HepG2 (cell line): ENCODE measurements around the gene DQX1. TPM values are rescaled to one million over a fixed set of nuclear protein-coding genes. Genes with fewer than 3 reads are reported as not detected.

Experiments used
- CBX1 ChIP-seq: IDR thresholded peaks from one replicate; pipeline ENCODE4 v1.6.1; 2016; ENCODE audit warnings: antibody characterized with exemption, low read depth
- DBP ChIP-seq: sonication (generic); formaldehyde crosslinking; IDR thresholded peaks from 2 replicates; pipeline ENCODE4 v1.4.0; 2020; ENCODE audit warnings: missing genetic modification reagents; ENCODE audit errors: not compliant biosample characterization
- ETV6 ChIP-seq: sonication (generic); formaldehyde crosslinking; conservative IDR thresholded peaks from 2 replicates; pipeline ENCODE4 v1.4.0; 2020; ENCODE audit warnings: missing genetic modification reagents
- FOXA3 ChIP-seq: IDR thresholded peaks from 2 replicates; pipeline ENCODE4 v1.6.1; 2016; ENCODE audit warnings: missing genetic modification reagents, missing compliant biosample characterization
- HDAC2 ChIP-seq: sonication (generic); formaldehyde crosslinking; IDR thresholded peaks from 2 replicates; pipeline ENCODE4 v1.4.0; 2020; ENCODE audit warnings: missing genetic modification reagents
- KDM1A ChIP-seq: IDR thresholded peaks from 2 replicates; pipeline ENCODE4 v1.6.1; 2016; ENCODE audit warnings: missing compliant biosample characterization
- KLF6 ChIP-seq: IDR thresholded peaks from 2 replicates; pipeline ENCODE4 v1.8.0; 2016; ENCODE audit warnings: missing biosample characterization, missing genetic modification reagents
- KLF9 ChIP-seq: IDR thresholded peaks from 2 replicates; pipeline ENCODE4 v1.6.1; 2016; ENCODE audit warnings: low read depth
- NFE2L1 ChIP-seq: sonication (generic); formaldehyde crosslinking; IDR thresholded peaks from 2 replicates; pipeline ENCODE4 v1.4.0; 2020; ENCODE audit warnings: missing genetic modification reagents, mild to moderate bottlenecking, borderline replicate concordance
- NR2F1 ChIP-seq, 2 experiments: fragments of 450-650 bp in 1 of 2; formaldehyde crosslinking in 1 of 2; IDR thresholded peaks; 2 replicates each; pipeline versions ENCODE4 v1.5.0 to v1.6.1; 2016 to 2020; ENCODE audit warnings: mild to moderate bottlenecking in 1 of 2, missing compliant biosample characterization in 1 of 2, missing genetic modification reagents in 1 of 2, moderate library complexity in 1 of 2
- PHF20 ChIP-seq: sonication (generic); formaldehyde crosslinking; IDR thresholded peaks from 2 replicates; pipeline ENCODE4 v1.5.0; 2020; ENCODE audit warnings: mild to moderate bottlenecking, missing genetic modification reagents
- RBFOX2 ChIP-seq: fragments of 200-400 bp; formaldehyde crosslinking; IDR thresholded peaks from 2 replicates; pipeline ENCODE4 v1.6.1; 2017; ENCODE audit warnings: low read depth, mild to moderate bottlenecking, low read length
- RFX1 ChIP-seq: fragments of 450-650 bp; IDR thresholded peaks from 2 replicates; pipeline ENCODE4 v1.6.1; 2017
- SALL2 ChIP-seq: sonication (generic); formaldehyde crosslinking; IDR thresholded peaks from 2 replicates; pipeline ENCODE4 v1.8.1; 2023; ENCODE audit warnings: mild to moderate bottlenecking, missing genetic modification reagents, inconsistent platforms
- SOX13 ChIP-seq, 3 experiments: fragments of 450-650 bp in 1 of 3; sonication (generic) in 1 of 3; formaldehyde crosslinking in 1 of 3; IDR thresholded peaks in 2 of 3; conservative IDR thresholded peaks in 1 of 3; 2 replicates each; pipeline versions ENCODE4 v1.5.0 to v1.6.1; 2016 to 2020; ENCODE audit warnings: antibody characterized with exemption in 1 of 3, mild to moderate bottlenecking in 1 of 3, missing compliant biosample characterization in 1 of 3, missing genetic modification reagents in 1 of 3, moderate library complexity in 1 of 3
- SP5 ChIP-seq: IDR thresholded peaks from 2 replicates; pipeline ENCODE4 v1.6.1; 2016; ENCODE audit warnings: low read depth, borderline replicate concordance
- STAT6 ChIP-seq: sonication (generic); formaldehyde crosslinking; IDR thresholded peaks from 2 replicates; pipeline ENCODE4 v1.4.0; 2020; ENCODE audit warnings: missing genetic modification reagents, mild to moderate bottlenecking, borderline replicate concordance
- ZNF207 ChIP-seq: fragments of 450-650 bp; IDR thresholded peaks from 2 replicates; pipeline ENCODE4 v1.6.1; 2016; ENCODE audit warnings: antibody characterized with exemption, borderline replicate concordance
- ZNF282 ChIP-seq: fragments of 450-650 bp; IDR thresholded peaks from 2 replicates; pipeline ENCODE4 v1.6.1; 2018; ENCODE audit not compliant: partially characterized antibody
- ZNF496 ChIP-seq: sonication (generic); formaldehyde crosslinking; IDR thresholded peaks from 2 replicates; pipeline ENCODE4 v1.8.1; 2023; ENCODE audit warnings: mild to moderate bottlenecking, moderate library complexity, missing genetic modification reagents; ENCODE audit not compliant: insufficient replicate concordance
- ZNF850 ChIP-seq: sonication (generic); formaldehyde crosslinking; conservative IDR thresholded peaks from 2 replicates; pipeline ENCODE4 v1.9.0; 2021; ENCODE audit warnings: mild to moderate bottlenecking, missing genetic modification reagents
- polyA plus RNA-seq, 8 experiments: library from polyadenylated mRNA; depleted of rRNA in 3 of 8; stranded (reverse) in 7 of 8; unstranded in 1 of 8; fragments of >200 nt; fragmentation: Illumina TruSeq in 4 of 8; extraction: Trizol in 4 of 8; gene quantifications; 2 replicates each; pipeline versions ENCODE4 v1.2.1 to v1.2.3, GENCODE V29; 2011 to 2016; ENCODE audit warnings: low read depth in 4 of 8, missing spikeins in 1 of 8, mixed read lengths in 1 of 8; ENCODE audit not compliant: insufficient read depth in 1 of 8
- total RNA-seq, 5 experiments: library from RNA; depleted of rRNA; stranded (reverse); fragments of >200 nt; fragmentation: Illumina TruSeq; extraction: Trizol; gene quantifications; 2 replicates each; pipeline ENCODE4 v1.2.3, GENCODE V29; 2016; ENCODE audit warnings: low read depth in 1 of 5

DQX1 gene
- total and polyA plus RNA-seq, 2 of the 13 experiments (the other 11 are each of a cell fraction or from before 2014, with no cell fraction given): 27.6 to 89.8 TPM

- TF ChIP-seq CBX1 (peak; percentile 75), PHF20 (CRISPR knock-in tag) (peak; percentile 98), RBFOX2 (peak; percentile 94), KDM1A (CRISPR knock-in tag) (no peak), NR2F1 (CRISPR knock-in tag; IDR thresholded peaks at IDR 0.05) (no peak; a peak in 1 of 4 replicates), KLF9 (CRISPR knock-in tag) (no peak), DBP (CRISPR knock-in tag) (no peak), SP5 (CRISPR knock-in tag) (peak; percentile 46; the same call in 1 of the 2 replicates), NFE2L1 (no peak; the same call in 1 of the 2 replicates), RFX1 (no peak), ZNF496 (CRISPR knock-in tag) (no peak), SALL2 (CRISPR knock-in tag) (peak; percentile 93), HDAC2 (CRISPR knock-in tag) (peak; percentile 93), ZNF850 (CRISPR knock-in tag) (peak; percentile 61), KLF6 (CRISPR knock-in tag) (peak; percentile 93), ZNF282 (no peak), FOXA3 (CRISPR knock-in tag) (peak; percentile 70; the same call in 1 of the 2 replicates), STAT6 (CRISPR knock-in tag) (peak; percentile 95; the same call in 1 of the 2 replicates), ETV6 (CRISPR knock-in tag) (peak; percentile 95), SOX13 (IDR thresholded peaks at IDR 0.05) (0 out of 2 replicates have a peak, but pooled peaks have one; percentile 46), SOX13 (CRISPR knock-in tag; conservative IDR thresholded peaks at IDR 0.05 in 1 of 2, IDR thresholded peaks at IDR 0.05 in 1 of 2) (peak; percentile 68 to 71; a peak in 3 of 4 replicates), ZNF207 (no peak)
Measured at GRCh38 chr2:74472086-74472944, 53.7 kb downstream of the DQX1 start, which contains the start of gene MRPL53 (continued).
